ENCODE data around the gene DDX50.
A peak's percentile ranks its signal among the peaks of the same experiment; 100 is the strongest.
"Not testable (repeated sequence)": the region's sequence is repeated elsewhere in the genome, so short reads cannot be mapped to it uniquely, and the experiment has no call there.

DDX50 gene

GRCh38 chr10:68901105-68901927 lies at the start of gene DDX50:
Gene DDX50 (plus strand): TSS chr10:68901315. CDS start chr10:68901385, 70 bp downstream.
- peak; percentile 95 for DNase-seq (ENCODE audit: low spot score)

- no peak for DNase-seq (ENCODE audit: low spot score)
Observed at GRCh38 chr10:68856352-68856751, 44.8 kb upstream of the DDX50 start.

DNA sequence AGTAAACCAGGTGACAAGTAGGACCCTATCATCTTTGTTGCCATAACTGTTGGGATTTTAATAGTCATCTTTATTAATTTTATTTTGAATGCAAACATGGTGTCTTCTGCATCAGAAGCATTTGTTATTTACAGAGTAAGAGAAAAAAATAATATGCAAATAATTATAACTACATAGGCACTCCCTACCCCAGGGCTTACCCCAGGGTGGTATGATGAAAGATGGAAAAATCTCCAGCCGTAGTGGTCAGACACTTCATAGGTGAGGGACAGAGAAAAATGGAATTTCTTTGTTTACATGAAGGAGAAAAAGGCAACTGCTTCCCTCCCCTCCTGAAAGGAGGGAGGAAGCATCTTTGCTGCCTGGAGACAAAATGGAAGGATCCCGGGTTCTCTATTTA lies 44.1 kb upstream of the DDX50 start:
- no peak for DNase-seq (ENCODE audit: low spot score)

DNA sequence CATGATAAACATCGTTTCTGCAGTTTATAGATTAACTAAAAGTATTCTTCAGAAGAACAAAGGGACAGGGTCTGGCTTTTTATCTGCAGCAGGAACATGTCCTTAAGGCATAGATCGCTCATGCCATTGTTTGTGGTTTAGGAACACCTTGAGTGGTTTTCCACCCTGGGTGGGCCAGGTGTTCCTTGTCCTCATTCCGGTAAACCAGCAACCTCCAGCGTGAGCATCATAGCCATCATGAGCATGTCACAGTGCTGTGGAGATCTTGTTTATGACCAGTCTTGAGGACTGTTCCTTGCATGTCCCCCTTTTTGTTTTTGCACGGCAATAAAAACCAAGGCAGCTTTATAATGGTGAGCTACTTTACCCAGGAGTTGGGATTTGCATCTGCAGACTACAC lies 39.9 kb upstream of the DDX50 start:
- no peak for DNase-seq (ENCODE audit: low spot score)

DNA sequence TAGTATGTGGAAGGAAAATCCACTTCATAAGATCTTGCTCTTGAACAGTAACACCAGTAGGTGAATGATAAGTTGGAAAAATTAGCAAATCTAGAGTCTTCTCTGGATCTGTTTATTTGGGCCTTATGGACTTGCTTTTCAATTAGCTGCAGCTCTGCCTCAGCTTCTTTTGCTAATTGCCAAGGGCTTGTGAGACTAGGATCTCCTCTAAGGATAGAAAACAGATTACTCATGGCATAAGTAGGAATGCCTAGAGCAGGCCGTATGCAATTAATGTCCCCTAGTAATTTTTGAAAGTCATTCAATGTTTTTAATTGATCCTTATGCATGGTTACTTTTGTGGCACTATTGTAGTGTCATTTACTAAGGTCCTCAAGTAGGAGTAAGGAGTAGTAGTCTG lies 36.5 kb upstream of the DDX50 start:
- no peak for DNase-seq (ENCODE audit: low spot score)

- DNase-seq (ENCODE audit: low spot score), result not testable (repeated sequence)
Observed at GRCh38 chr10:68868173-68868572, 32.9 kb upstream of the DDX50 start.

DNA sequence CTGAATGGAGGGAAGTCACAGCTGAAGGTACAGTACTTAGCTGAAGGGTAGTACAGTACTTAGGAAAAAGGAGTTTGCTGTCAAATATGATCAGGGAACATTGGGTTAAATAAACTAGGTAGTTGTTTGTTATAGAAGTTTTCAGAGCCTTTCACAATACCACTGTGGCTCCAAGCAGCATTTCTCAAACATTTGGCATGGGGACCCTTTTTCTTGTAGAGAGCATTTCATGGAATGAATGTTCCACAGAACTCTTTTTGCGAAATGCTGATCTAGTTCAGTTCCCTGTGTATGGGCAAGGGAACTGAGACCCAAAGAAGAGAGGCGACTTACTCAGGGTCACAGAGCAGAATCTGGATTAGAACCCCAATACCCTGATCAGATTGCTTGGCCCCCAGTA lies 31.5 kb upstream of the DDX50 start:
- no peak for DNase-seq (ENCODE audit: low spot score)

GRCh38 chr10:68870061-68870460 lies 31.1 kb upstream of the DDX50 start:
- no peak for DNase-seq (ENCODE audit: low spot score)

DNA sequence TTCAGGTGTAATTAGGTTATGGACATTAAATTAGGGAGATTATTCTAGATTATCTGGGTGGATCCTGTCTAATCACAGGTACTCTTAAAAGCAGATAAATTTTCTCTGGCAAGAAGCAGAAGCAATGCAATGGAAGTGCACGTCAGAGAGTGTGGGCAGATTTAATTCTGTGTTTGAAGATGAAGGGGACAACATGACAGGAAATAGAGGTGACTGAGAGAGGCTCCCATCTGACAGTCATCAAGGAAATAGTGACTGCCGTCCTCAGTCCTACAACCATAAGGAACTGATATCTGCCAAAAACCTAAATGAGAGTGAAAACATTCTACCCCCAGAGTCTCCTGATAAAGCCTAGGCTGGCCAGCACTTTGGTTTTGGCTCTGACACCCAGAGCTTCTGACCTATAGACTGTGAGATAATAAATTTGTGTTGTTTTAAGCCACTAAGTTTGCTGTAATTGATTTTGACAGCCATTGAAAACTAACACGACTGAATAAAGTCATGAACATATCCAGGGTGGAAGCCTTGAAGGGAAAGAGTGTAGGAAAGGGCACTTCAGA lies 30.5 kb upstream of the DDX50 start:
- no peak for DNase-seq (ENCODE audit: low spot score)

DNA sequence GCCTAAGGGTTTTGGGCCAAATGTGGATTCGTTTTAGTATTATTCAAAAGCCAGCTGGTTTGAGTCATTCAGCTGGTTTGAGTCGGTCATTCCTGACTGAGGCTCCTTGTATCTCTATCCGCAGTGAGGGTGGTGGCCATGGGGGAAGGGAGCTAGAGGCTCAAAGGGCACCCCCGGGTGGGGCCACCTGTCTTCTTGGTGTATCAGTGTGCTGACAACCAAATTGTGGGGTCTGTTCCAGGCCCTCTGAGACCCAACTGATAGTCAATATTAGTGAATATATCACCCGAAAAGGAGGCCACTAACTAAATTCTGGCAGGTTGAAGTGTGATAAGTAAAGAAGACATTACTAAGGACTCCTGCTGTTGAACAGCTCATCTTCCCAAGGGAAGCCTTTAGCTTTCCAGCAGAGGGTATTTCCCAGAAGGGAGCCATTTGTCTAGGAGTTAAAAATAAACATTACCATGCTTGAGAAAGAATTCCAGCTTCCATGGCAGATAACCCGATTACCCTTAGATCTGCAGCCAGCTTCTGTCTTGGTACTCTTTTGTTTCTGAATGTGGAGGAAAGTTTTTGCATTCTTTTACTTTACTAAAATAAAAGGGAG lies 29.9 kb upstream of the DDX50 start:
- DNase-seq (ENCODE audit: low spot score), result no peak

- DNase-seq (ENCODE audit: low spot score), result no peak
Observed at GRCh38 chr10:68871731-68872342, 29.3 kb upstream of the DDX50 start.

- no peak for DNase-seq (ENCODE audit: low spot score)
Observed at GRCh38 chr10:68876246-68877138, 24.6 kb upstream of the DDX50 start.

GRCh38 chr10:68877482-68878110 lies 23.5 kb upstream of the DDX50 start:
- no peak for DNase-seq (ENCODE audit: low spot score)

DNA sequence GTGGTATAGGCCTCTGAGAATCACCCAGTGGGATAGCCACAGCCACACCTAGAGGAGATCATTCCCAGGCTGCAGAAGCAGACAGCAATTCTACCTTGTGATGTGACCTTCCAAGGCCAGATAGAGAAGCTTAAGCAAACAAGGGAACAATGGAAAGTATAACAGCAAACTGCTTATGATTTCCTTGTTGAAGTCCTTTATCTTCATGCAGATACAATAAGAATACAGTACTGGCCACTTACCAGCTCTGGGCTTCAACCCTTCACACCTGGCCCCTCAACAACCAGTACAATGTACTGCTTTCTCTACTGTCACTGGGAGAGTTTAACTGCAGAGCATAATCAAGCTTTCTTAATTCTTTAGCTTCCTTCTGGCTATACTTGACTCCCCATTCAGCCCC lies 22.6 kb upstream of the DDX50 start:
- no peak for DNase-seq (ENCODE audit: low spot score)

- DNase-seq (ENCODE audit: low spot score), result no peak
Observed at GRCh38 chr10:68879628-68880027, 21.5 kb upstream of the DDX50 start.

DNA sequence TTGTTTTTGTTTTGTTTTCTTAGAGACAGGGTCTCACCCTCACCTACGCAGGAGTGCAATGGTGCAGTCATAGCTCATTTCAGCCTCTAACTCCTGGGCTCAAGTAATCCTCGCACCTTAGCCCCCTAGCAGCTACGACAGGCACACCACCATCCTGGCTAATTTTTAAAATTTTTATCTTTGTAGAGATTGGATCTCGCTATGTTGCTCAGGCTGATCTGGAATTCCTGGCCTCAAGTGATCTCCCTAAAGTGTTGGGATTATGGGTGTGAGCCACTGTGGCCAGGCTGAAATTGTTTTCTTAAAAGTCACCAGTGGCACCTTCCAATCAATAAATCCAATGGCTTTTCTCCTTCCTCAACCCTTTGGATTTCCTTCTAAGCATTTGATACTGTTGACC lies 20.9 kb upstream of the DDX50 start:
- no peak for DNase-seq (ENCODE audit: low spot score)

DNA sequence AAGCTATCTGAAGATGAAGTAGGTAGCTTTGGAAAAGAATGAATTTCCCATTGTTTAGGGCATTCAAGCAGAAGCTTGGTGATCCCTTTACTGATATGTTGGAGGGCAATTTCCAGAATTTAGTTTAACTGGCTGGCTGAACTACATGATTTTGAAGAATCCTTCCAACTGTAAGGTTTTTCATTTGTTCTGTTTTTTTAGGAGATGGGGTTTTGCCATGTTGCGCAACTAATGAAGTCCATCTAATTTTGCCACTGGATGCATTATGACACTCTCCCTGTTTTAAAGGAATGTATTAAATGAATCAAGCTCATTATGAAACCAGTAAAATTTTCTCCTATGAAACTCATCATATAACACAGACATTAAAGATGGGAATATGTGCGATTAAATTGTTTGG lies 6.1 kb upstream of the DDX50 start:
- DNase-seq (ENCODE audit: low spot score), result no peak

- peak; percentile 24 for DNase-seq (ENCODE audit: low spot score)
Observed at GRCh38 chr10:68897336-68897741, 3.8 kb upstream of the DDX50 start.

DNA sequence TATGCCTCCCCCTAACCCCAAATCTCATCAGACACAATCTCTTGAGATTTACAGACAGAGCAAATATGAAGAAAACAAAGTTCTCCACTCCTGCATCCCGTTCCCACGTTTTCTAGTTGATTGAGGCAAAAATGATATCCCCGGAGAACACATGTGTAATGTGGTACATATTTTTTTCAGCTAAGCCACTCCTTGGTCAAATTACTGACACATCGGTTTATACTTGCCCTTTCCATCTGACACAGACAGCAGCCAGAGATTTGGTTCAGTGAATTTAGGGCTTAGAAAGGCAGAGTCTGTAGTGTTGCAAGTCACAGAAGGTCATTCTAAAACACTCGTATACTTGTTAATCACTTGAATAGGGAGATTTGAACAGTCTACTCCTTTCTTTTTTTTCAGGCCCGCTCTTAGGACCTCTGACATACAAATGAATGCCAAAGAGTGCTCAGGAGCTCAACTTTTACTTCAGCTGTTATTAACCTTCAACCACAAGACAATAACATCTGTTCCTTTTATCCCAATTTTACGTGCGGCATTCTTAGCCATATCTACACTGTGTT lies 1.8 kb upstream of the DDX50 start:
- no peak for DNase-seq (ENCODE audit: low spot score)

- DNase-seq (ENCODE audit: low spot score), result no peak
Observed at GRCh38 chr10:68900427-68901104, 549 bp upstream of the DDX50 start.

- DNase-seq (ENCODE audit: low spot score), result no peak
Observed at GRCh38 chr10:68902382-68902781, 1.3 kb downstream of the DDX50 start.

All from CD4-positive, alpha-beta T cell treated with Interleukin-6 at 100 ng/mL for 8 hours (primary cell).